Endothelial cell of umbilical vein (primary cell): ENCODE measurements around the gene SH3PXD2A. TPM values are rescaled to one million over a fixed set of nuclear protein-coding genes. Genes with fewer than 3 reads are reported as not detected.

ENCODE experiments used
- BruUV-seq: library from RNA; stranded (reverse); fragments of 400-500 nt; replicated peaks from 2 replicates; lab custom pipeline; 2021; lab: Mats Ljungman, UMichigan
- CTCF ChIA-PET: fragments of 300-600, 350-600 bp; sonication (Branson Sonifier 250); formaldehyde crosslinking; loops from one replicate; lab custom pipeline; 2021; ENCODE audit warnings: antibody characterized with exemption, inconsistent platforms; lab: Charles Lee
- POLR2A ChIA-PET: fragments of 300-600, 350-600 bp; sonication (Branson Sonifier 250); formaldehyde crosslinking; loops from one replicate; lab custom pipeline; 2021; ENCODE audit warnings: antibody characterized with exemption, inconsistent platforms; lab: Charles Lee
- DNase-seq: peaks from one replicate; pipeline ENCODE4 v3.0.0-alpha.2; 2011; ENCODE audit warnings: low read depth, low spot score
- FAIRE-seq: peaks from 2 replicates; lab custom pipeline; 2011; peaks lifted over from hg19 to GRCh38; lab: Jason Lieb, UNC
- H2AFZ ChIP-seq: 2 replicates; pipeline ENCODE4 v1.6.0; 2012; ENCODE audit warnings: low read depth, low read length, control low read depth, inconsistent platforms
- H3K27ac ChIP-seq: 2 replicates; pipeline ENCODE4 v1.5.1; 2011; ENCODE audit warnings: low read depth, mild to moderate bottlenecking, control low read depth, low read length, moderate library complexity; ENCODE audit not compliant: insufficient read depth
- H3K27me3 ChIP-seq, 2 experiments: 2 replicates each; pipeline versions ENCODE4 v1.6.0 to v1.6.1; 2011; ENCODE audit warnings: low read length in 2 of 2, mixed read lengths in 1 of 2; ENCODE audit not compliant: control insufficient read depth in 2 of 2, insufficient read depth in 2 of 2
- H3K36me3 ChIP-seq, 2 experiments: 2 replicates in 1 of 2; 3 replicates in 1 of 2; pipeline ENCODE4 v1.5.1; 2011; ENCODE audit warnings: low read length in 2 of 2, mild to moderate bottlenecking in 1 of 2, moderate library complexity in 1 of 2; ENCODE audit not compliant: control insufficient read depth in 2 of 2, insufficient read depth in 2 of 2; ENCODE audit errors: extremely low read depth in 1 of 2
- H3K4me1 ChIP-seq: 3 replicates; pipeline ENCODE4 v1.5.1; 2011; ENCODE audit warnings: mild to moderate bottlenecking, low read length; ENCODE audit not compliant: control insufficient read depth, insufficient read depth; ENCODE audit errors: extremely low read depth
- H3K4me2 ChIP-seq: 2 replicates; pipeline ENCODE4 v1.6.1; 2011; ENCODE audit warnings: low read length, control low read depth, mixed read lengths; ENCODE audit not compliant: insufficient read depth
- H3K4me3 ChIP-seq, 3 experiments: fragments of 200-600 bp in 1 of 3; sonication (generic), shearing (Covaris generic) in 1 of 3; replicated peaks in 1 of 3; 2 replicates each; pipeline ENCODE4 v1.5.1; 2011 to 2016; ENCODE audit warnings: control low read depth in 3 of 3, low read length in 3 of 3, mild to moderate bottlenecking in 2 of 3, inconsistent platforms in 1 of 3, low read depth in 1 of 3, moderate library complexity in 1 of 3; ENCODE audit not compliant: insufficient read depth in 1 of 3
- H3K79me2 ChIP-seq: 2 replicates; pipeline ENCODE4 v1.6.0; 2012; ENCODE audit warnings: low read length, inconsistent platforms; ENCODE audit not compliant: control insufficient read depth, insufficient read depth
- H3K9ac ChIP-seq: replicated peaks from 2 replicates; pipeline ENCODE3; 2011; ENCODE audit warnings: low read length, control low read depth; ENCODE audit not compliant: insufficient read depth; ENCODE audit errors: extremely low read depth
- H3K9me1 ChIP-seq: replicated peaks from 3 replicates; pipeline ENCODE4 v1.6.0; 2011; ENCODE audit warnings: mild to moderate bottlenecking, low read length; ENCODE audit not compliant: control insufficient read depth, insufficient read depth; ENCODE audit errors: extremely low read depth
- H3K9me3 ChIP-seq: replicated peaks from 2 replicates; pipeline ENCODE4 v1.5.1; 2012; ENCODE audit warnings: low read length, inconsistent platforms; ENCODE audit not compliant: control insufficient read depth, insufficient read depth
- H4K20me1 ChIP-seq: replicated peaks from 2 replicates; pipeline ENCODE3; 2011; ENCODE audit warnings: mild to moderate bottlenecking, low read length; ENCODE audit not compliant: control insufficient read depth, insufficient read depth; ENCODE audit errors: extremely low read depth
- CTCF ChIP-seq, 2 donors: IDR thresholded peaks; 1 replicate in 1 of 2; 2 replicates in 1 of 2; pipeline ENCODE4 v1.5.1; 2011; ENCODE audit warnings: low read length in 2 of 2, mild to moderate bottlenecking in 2 of 2, moderate library complexity in 2 of 2, control low read depth in 1 of 2, inconsistent platforms in 1 of 2, low read depth in 1 of 2; ENCODE audit not compliant: insufficient read depth in 1 of 2; ENCODE audit errors: extremely low read depth in 1 of 2
- EZH2 ChIP-seq: IDR thresholded peaks from 2 replicates; pipeline ENCODE4 v1.6.1; 2012; ENCODE audit warnings: borderline replicate concordance, low read depth, mild to moderate bottlenecking, moderate library complexity, low read length, inconsistent platforms; ENCODE audit not compliant: severe bottlenecking
- FOS ChIP-seq: IDR thresholded peaks from 2 replicates; pipeline ENCODE4 v1.6.1; 2011; ENCODE audit warnings: mild to moderate bottlenecking, low read length, moderate library complexity, borderline replicate concordance; ENCODE audit not compliant: insufficient read depth
- GATA2 ChIP-seq: IDR thresholded peaks from 2 replicates; pipeline ENCODE4 v1.7.0; 2011; ENCODE audit warnings: low read depth, mild to moderate bottlenecking, moderate library complexity, mixed read lengths, low read length; ENCODE audit not compliant: insufficient read length, insufficient read depth
- JUN ChIP-seq: IDR thresholded peaks from 2 replicates; pipeline ENCODE4 v1.6.1; 2011; ENCODE audit warnings: borderline replicate concordance, low read depth; ENCODE audit not compliant: insufficient read length, insufficient read depth
- MAX ChIP-seq: IDR thresholded peaks from 2 replicates; pipeline ENCODE4 v1.6.1; 2011; ENCODE audit not compliant: insufficient read depth, insufficient read length
- MYC ChIP-seq: IDR thresholded peaks from one replicate; pipeline ENCODE4 v1.6.1; 2011; ENCODE audit warnings: mild to moderate bottlenecking, low read depth, low read length
- POLR2A ChIP-seq: IDR thresholded peaks from 2 replicates; pipeline ENCODE4 v1.6.1; 2012; ENCODE audit warnings: low read depth, mild to moderate bottlenecking, control low read depth, low read length
- POLR2AphosphoS5 ChIP-seq: IDR thresholded peaks from 2 replicates; pipeline ENCODE4 v1.6.1; 2012; ENCODE audit warnings: low read depth, mild to moderate bottlenecking, control low read depth, low read length, moderate library complexity; ENCODE audit not compliant: insufficient read depth
- dilution Hi-C: fragments of 300-500 bp; cut with MboI; formaldehyde crosslinking; loops from one replicate; pipeline ENCODE4 v1.15.0; 2019; ENCODE audit warnings: low sequenced_read_pairs; ENCODE audit not compliant: extremely low pct_ligation_motif_present
- intact Hi-C: fragments of 100-400 bp; cut with micrococcal nuclease; formaldehyde crosslinking; loops from one replicate; pipeline ENCODE4 v1.10.0; 2022
- polyA plus RNA-seq, 4 experiments: library from polyadenylated mRNA; depleted of rRNA in 3 of 4; stranded (reverse) in 3 of 4; unstranded in 1 of 4; fragments of >200 nt; gene quantifications; 2 replicates each; pipeline versions ENCODE4 v1.2.1 to v1.2.3, GENCODE V29; 2011 to 2012; ENCODE audit warnings: missing spikeins in 1 of 4
- total RNA-seq: library from RNA; stranded (reverse); gene quantifications from 2 replicates; pipeline ENCODE4 v1.2.3, GENCODE V29; 2021

Gene SH3PXD2A
- total and polyA plus RNA-seq, 2 donors (not counting 3 experiments of a cell fraction or from before 2014, with no cell fraction given) = 1.4 to 5.1 TPM

- Histone ChIP-seq H3K9me3 (no peaks in the 10 kb centered on the region), H3K4me3 (no peak overlapping the region), H3K36me3 (no peaks in the 10 kb centered on the region), H3K9ac (no peak overlapping the region), H3K27me3 (peaks cover 15 to 33% of the 10 kb centered on the region in 2 experiments), H3K4me1 (no peaks in the 10 kb centered on the region), H4K20me1 (no peaks in the 10 kb centered on the region), H3K9me1 (no peaks in the 10 kb centered on the region), H3K27ac (no peak overlapping the region), H3K4me2 (no peak overlapping the region), H3K79me2 (no peaks in the 10 kb centered on the region), H2AFZ (no peak overlapping the region)
- POLR2A ChIA-PET = no interaction called here
- CTCF ChIA-PET = interaction anchor here (0.7 to 2.0 kb wide), 3 partner anchors 9 to 14 kb away, joined by 3 to 10 read pairs (median 6); no protein-coding TSS in a partner anchor
- intact Hi-C loops (loop anchor here (5.0 kb wide), 1 partner anchor 78 kb away; no protein-coding TSS in a partner anchor), dilution Hi-C loops (no loop called here)
- DNase-seq (no peak), FAIRE-seq (no peak)
- TF ChIP-seq MAX = no peak
- no peak for TF ChIP-seq JUN
- no peak for TF ChIP-seq POLR2A
- TF ChIP-seq CTCF (IDR thresholded peaks at IDR 0.05; ENCODE audit: extremely low read depth in 1 of 2, insufficient read depth in 1 of 2, low read depth in 1 of 2, low read length in 2 of 2) = no peak
- no peak for TF ChIP-seq MYC
- TF ChIP-seq GATA2 = no peak
- no peak for TF ChIP-seq EZH2
- no peak for TF ChIP-seq POLR2AphosphoS5
- no peak for TF ChIP-seq FOS
- BruUV-seq = no TSS peak
Measured at GRCh38 chr10:103580430-103580829, 274.9 kb downstream of the SH3PXD2A start.
